Activated T-cell treated with anti-CD3 and anti-CD28 coated beads for 48 hours (primary cell): ENCODE results near the gene CAMKMT.
"Not testable (repeated sequence)": the region's sequence is repeated elsewhere in the genome, so short reads cannot be mapped to it uniquely, and the experiment has no call there.

ENCODE experiments used
- DNase-seq: peaks from one replicate; pipeline ENCODE4 v3.0.0-alpha.2; 2020; ENCODE audit warnings: low read depth

Gene CAMKMT

GRCh38 chr2:44550561-44550960, 188.8 kb downstream of the CAMKMT start:
- DNase-seq, result no peak

DNA sequence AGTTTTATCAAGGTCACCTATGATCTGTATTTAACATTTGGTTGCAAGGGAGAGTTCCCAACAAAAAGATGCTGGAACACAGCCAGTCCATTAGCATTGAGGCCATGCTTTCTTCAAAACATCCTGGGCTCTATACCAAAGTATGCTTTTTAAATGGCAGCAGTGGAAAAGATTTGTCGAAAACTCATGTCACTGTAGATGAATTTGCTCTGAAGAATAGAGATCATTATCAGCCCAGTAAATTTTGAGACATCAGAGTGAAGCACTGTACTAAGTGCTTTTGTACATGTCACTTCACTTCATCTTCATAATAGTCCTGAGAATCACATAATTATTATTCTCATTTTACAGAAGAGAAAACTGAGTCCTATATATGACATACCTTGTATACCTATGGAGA, 189.8 kb downstream of the CAMKMT start:
- no peak for DNase-seq

GRCh38 chr2:44553456-44553855, 191.7 kb downstream of the CAMKMT start:
- no peak for DNase-seq

- no peak for DNase-seq
These were observed 194.0 kb downstream of the CAMKMT start for GRCh38 chr2:44555700-44556099.

DNA sequence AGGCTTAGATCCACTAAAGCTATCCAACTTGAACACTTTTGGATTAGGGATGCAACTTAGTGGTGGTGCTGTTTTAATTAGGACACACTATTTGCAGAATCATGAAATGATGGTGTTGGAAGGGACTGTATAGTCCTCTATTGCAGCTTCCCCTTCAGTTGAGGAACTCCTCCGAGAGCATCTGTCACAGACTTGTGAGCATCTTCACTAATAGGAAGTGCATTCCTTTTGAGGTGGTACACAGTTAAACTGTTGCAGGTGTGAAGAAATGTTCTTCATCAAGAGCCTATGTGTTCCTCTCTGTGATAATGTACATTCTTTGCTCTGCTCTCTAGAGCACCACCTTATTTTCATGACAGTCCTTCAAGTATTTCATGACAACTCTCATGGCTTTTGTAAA, 197.4 kb downstream of the CAMKMT start:
- DNase-seq, result no peak

- DNase-seq, result peak; percentile 6
These were observed 198.6 kb downstream of the CAMKMT start for GRCh38 chr2:44560352-44560751.

DNA sequence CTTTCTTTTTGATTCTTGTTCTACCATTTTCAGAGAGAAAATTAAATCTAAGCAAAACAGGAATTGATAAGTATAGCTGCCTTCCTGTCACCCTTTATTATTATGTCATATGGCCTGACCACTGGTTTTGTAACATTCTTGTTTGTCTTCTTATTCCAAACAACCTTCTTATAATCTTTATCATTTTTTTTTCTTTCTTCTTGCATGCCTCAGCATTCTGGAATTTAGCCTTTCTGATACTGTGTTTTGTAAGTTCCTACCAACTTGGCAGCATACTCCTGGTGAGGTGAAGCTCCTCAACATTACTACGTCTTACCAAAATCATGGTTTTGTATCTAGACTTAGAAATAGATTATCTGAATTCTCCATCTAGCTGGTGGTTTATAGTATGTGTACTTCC, 199.2 kb downstream of the CAMKMT start:
- DNase-seq, result no peak

GRCh38 chr2:44562737-44563136, 201.0 kb downstream of the CAMKMT start:
- no peak for DNase-seq

DNA sequence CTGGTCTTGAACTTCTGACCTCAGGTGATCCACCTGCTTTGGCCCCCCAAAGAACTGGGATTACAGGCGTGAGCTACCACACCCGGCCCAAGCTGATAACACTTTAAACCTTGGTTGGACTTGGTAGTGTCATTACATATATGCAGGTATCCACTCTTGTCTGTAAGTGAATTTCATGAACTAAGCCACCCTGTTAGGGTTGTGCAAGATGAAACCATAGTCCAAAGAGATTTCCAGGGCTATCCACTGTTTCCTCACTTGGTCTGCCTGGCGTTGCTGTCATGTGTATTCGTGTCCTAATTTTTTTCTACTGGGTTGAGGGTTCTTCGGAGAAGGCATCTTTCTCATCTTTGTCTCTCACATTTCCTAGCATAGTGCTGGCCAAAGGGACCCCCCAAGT, 203.0 kb downstream of the CAMKMT start:
- DNase-seq, result no peak

- DNase-seq, result no peak
These were observed 204.3 kb downstream of the CAMKMT start for GRCh38 chr2:44566059-44566458.

- DNase-seq, result no peak
These were observed 207.7 kb downstream of the CAMKMT start for GRCh38 chr2:44569491-44569890.

GRCh38 chr2:44570271-44570670, 208.5 kb downstream of the CAMKMT start:
- DNase-seq, result no peak

DNA sequence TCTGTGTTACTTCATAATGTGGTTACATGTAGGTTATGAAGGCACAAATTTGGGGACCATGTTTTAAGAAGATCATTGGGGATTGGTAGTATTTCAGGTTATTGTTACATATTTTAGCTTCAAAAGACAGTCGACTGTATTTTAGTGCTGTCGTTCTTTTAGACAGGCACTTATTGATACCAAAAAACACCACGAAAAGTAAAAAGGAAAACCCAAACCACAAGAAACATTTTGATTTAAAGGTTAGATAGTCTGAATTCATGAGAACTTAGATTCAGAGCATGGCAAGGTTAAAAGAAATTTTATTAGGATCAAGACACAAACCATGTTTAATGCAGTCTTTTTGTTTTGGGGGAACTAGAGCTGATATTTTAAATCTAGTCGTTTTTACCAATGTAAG, 209.0 kb downstream of the CAMKMT start:
- DNase-seq, result no peak

DNA sequence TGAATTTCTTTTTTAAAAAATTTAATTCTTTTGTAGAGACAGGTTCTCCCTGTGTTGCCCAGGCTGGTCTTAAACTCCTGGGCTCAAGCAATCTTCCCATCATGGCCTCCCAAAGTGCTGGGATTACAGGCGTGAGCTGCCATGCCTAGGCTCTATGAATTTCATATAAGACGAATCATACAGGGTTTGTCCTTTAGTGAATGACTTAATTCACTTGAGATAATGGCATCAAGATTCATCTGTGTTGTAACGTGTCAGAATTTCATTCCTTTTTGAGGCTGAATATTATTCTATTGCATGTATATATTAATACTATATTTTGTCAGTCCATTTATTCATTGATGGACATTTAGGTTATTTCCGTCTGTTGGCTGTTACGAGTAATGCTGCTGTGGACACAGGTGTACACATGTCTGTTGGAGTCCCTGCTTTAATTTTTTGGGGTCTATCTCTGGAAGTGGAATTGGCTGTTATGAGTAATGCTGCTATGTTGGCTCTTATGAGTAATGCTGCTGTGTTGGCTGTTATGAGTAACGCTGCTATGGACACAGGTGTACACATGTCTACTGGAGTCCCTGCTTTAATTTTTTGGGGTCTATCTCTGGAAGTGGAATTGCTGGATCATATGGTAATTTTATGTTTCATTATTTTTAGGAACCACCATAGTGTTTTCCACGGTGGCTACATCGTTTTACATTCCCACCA, 210.6 kb downstream of the CAMKMT start:
- DNase-seq, result no peak

DNA sequence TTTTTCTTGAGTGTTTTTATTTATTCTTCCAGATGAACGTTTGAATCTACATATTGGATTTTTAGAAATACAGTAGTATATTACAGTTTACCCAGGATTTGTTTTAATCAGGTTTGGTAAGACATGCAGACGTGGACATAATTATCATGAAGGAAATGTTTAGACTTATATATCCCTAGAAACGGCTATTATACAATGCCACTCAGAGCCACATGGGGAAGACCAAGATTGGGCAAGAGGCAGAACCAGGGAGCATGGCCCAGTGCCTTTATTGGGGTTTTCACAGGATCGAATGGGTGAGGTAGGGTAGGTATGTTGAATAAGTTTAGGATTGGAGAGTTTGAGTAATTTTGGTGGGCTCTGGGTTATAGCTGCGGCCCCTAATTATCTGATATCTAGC, 212.2 kb downstream of the CAMKMT start:
- DNase-seq, result no peak

- DNase-seq, result no peak
These were observed 216.8 kb downstream of the CAMKMT start for GRCh38 chr2:44578471-44579093.

GRCh38 chr2:44579115-44579836, 217.5 kb downstream of the CAMKMT start:
- DNase-seq, result no peak

GRCh38 chr2:44579837-44580230, 218.1 kb downstream of the CAMKMT start:
- DNase-seq, result no peak

DNA sequence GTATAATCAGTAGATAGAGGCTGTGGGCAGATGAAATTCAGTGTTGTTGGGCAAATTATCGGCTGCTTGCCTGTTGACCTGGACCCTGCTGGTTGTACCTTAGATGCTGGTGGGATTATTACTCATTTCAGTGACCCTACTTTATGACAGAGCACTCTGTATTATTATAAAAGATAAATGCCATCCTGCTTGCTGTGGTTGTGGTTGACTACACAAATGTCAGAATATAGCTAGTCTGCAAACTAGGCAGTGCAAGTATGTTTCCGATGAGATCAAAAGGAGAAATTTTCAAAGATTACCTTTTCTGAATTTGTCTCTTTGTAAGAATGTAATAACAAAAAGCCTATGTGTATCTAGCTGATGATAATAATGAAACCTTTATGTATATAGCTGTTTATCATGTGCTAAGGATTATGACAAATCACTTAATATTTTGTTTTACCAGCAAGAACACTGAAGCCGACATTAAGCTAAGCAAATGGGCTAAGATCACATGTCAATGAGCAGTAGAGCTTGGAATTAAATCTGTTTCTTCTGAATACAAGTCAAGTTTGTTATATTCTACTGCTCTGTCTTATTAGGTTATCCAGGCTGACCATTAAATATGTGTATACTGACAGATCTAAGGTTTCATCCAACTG, 219.2 kb downstream of the CAMKMT start:
- no peak for DNase-seq

DNA sequence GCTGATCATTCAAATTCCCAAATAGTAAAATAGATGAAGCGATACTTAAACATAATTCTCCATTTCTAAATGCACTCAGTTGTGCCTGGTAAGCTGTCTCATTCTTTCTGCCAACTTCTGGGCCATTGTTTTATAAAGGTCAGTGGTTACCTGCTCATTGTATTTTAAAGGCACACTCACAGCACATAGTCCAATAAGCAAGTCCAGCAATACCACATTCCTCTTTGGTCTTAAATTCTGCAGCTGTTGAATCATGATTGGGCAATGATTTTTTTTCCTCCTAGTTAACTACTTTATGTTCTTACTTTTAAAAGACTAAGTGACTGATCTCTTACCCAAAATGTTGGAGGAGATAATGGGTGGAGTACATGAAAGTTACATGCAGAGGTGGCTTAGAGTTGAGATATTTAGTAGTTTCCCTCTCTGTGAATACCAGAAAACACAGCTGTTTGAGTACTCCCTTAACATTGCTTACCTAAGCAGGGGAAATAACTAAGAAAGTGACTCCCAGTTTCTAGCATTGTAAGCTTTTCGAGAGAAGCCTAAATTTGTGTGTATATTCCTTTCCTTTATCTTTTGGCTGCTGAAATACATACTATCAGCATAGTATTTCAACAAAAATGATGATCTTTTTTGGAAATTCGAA, 220.7 kb downstream of the CAMKMT start:
- no peak for DNase-seq

- not testable (repeated sequence) for DNase-seq
These were observed 233.9 kb downstream of the CAMKMT start for GRCh38 chr2:44595615-44596014.
